SKM-1 treated with dmso at 0.1 percent for 144 hours (cell line): Measurements from ENCODE around the gene AMHR2.
"Not testable (repeated sequence)": the region's sequence is repeated elsewhere in the genome, so short reads cannot be mapped to it uniquely, and the experiment has no call there.

Experiments used
- DNase-seq: peaks from one replicate; lab custom pipeline; 2025; ENCODE audit not compliant: unreplicated experiment; lab: John Stamatoyannopoulos, UW

The AMHR2 gene

DNA sequence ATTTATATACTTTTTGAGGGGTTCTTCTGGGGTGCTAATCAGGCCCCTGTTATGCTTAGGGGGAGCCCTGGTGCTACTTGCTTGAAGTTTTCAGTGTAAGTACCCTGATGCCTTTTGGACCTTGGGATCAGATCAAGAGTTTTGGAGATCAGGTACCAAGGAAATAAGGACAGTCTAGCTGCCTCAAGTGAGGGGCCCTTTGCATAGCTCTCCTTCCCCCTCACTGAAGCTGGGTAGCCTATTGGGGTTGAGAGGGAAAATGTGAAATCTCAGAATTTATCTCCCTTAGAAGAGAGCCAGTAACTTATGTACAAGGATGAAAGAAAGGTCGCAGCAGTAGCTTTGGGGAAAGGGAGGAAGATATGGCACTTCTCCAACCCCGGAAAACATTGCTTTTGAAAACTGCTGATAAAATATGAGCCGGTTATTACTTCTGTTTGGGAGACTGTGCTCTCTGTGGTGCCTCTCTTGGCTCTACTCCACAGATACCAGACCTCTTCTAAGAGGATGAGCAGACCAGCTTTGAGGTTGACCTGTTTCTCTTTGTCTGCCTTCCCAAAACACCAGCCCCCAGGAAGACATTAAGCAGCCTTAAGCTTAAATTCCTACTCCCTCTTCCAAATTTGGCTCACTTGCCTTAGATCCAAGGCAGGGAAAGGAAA lies 8.8 kb upstream of the AMHR2 start:
- no peak for DNase-seq

DNA sequence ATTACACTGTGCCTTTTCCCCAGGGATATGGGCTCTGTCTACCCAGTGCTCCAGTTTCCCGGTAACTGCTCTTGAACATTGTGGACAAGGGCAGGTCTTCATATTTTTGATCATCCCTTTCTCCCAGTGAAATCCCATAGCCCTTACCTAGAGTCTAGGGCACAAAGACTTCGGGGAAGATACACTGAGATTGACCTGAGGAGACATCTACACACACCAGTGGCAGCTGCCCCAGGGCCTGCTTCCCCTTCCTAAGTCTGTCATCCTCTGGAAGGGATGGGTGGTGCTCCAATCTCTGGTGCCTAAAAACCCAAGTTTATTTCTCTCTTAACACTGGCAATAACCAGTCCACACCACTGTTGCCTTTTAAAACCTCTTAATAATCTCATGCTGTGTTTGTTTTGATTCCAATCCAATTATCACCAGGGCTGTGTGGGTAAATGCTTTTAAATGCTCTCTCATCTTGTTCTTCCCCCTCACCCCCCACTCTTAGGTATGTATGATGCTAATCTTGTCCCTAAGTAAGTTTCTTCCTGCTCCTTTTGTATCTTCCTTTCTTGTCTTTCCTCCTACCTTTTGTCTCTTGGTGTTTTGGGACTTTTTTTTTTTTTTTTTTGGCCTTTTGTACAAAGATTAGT lies 7.8 kb upstream of the AMHR2 start:
- DNase-seq: not testable (repeated sequence)

DNA sequence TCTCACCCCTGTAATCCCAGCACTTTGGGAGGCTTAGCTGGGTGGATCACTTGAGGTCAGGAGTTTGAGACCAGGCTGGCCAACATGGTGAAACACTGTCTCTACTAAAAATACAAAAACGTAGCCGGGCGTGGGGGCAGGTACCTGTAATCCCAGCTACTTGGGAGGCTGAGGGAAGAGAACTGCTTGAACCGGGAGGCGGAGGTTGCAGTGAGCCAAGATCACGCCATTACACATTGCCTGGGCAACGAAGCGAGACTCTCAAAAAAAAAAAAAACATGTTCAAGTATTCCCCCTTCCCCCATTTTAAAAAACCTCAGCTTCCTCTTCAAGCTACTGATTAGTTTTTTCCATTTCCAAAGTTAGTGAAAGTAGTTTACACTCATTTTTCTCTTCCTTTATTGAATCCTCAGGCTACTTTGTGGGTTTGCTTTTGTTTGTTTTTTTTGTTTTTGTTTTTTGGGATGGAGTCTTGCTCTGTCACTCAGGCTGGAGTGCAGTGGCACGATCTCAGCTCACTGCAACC lies 6.3 kb upstream of the AMHR2 start:
- peak; percentile 34 for DNase-seq

DNA sequence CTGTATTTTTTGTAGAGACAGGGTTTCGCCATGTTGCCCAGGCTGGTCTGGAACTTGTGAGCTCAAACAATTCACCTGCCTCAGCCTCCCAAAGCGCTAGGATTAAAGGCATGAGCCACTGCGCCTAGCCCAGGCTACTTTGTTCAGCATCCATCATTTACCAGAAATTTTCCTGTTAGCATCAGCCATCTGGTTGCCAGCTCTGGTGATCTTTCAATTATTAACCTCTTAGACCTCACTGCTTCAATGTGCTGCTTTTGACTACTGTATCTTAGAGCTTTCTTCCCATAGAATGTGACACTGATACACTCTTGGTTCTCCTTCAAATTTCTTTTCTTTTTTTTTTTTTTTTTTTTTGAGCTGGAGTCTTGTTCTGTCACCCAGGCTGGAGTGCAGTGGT lies 5.4 kb upstream of the AMHR2 start:
- no peak for DNase-seq

DNA sequence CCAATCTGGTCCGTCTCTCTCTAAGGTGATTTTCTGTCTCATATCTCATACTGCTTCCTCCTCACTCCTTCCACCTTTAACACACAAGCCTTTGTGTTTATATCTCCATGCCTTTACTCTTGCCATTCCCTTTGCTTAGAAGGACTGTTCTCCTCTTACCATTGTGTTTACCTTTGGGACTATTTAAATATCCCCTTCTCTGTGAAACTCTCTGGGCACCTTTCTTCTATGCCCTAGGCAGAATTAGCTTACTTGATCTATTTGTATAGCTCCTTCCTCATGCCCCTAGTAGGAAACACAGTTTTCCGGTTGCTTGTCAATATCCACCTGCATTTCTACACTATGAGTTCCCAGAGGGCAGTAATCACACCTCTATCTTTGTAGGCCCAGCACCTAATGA lies 3.9 kb upstream of the AMHR2 start:
- no peak for DNase-seq

DNA sequence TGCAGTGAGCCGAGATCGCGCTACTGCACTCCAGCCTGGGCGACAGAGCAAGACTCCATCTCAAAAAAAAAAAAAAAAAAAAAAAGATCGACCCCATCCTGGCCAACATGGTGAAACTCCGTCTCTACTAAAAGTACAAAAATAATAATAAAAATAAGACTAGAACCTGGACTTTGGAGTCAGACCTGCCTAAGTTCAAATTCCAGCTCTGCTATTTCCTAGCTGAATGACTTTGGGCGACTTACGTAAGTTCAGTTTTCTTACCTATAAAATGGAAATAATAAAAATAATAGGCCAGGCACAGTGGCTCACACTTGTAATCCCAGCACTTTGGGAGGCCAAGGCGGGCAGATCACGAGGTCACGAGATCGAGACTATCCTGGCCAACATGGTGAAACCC lies 1.4 kb upstream of the AMHR2 start:
- DNase-seq: not testable (repeated sequence)

DNA sequence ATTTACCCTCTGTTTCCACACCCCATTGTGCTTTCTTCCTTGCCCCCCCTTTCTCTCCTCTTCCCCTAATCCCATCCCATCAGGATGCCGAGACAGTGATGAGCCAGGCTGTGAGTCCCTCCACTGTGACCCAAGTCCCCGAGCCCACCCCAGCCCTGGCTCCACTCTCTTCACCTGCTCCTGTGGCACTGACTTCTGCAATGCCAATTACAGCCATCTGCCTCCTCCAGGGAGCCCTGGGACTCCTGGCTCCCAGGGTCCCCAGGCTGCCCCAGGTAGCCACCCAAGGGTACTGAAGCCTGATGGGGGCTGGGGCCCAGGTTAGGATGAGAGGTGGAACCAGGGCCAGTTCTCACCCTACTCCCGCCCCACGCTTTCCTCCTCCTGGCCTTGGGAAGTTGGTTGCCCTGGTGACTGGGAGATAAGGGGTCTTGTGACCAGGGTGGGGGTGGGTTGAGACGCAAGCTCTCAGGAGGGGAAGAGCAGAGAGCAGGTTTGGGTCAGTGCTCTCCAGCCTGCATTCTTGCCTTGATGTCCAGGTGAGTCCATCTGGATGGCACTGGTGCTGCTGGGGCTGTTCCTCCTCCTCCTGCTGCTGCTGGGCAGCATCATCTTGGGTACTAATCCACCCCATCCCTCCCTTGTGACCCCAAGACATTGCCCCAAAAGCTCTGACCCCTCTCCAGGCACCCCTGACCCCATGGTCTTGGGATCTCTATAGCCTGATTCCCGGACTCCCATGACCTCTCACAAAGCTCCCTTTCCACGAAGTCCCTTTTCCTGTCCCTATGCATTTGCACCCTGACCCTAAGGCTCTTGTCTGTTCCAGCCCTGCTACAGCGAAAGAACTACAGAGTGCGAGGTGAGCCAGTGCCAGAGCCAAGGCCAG lies 1.2 kb downstream of the AMHR2 start:
- DNase-seq: no peak

DNA sequence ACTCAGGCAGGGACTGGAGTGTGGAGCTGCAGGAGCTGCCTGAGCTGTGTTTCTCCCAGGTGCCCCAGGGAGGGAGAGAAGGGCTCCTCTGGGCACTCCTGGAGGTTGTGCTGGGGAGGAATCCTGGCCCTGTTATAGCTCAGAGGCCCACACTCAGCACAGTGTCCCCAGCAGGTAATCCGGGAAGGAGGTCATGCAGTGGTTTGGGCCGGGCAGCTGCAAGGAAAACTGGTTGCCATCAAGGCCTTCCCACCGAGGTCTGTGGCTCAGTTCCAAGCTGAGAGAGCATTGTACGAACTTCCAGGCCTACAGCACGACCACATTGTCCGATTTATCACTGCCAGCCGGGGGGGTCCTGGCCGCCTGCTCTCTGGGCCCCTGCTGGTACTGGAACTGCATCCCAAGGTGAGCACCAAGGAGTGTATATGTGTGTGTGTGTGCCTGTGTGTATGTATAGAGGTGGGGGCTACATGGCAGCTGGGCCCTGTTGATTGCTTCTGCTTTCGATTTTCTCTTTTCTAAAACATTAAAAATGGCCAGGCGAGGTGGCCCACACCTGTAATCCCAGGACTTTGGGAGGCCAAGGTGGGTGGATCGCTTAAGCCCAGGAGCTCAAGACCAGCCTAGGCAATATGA lies 2.0 kb downstream of the AMHR2 start:
- DNase-seq: no peak

DNA sequence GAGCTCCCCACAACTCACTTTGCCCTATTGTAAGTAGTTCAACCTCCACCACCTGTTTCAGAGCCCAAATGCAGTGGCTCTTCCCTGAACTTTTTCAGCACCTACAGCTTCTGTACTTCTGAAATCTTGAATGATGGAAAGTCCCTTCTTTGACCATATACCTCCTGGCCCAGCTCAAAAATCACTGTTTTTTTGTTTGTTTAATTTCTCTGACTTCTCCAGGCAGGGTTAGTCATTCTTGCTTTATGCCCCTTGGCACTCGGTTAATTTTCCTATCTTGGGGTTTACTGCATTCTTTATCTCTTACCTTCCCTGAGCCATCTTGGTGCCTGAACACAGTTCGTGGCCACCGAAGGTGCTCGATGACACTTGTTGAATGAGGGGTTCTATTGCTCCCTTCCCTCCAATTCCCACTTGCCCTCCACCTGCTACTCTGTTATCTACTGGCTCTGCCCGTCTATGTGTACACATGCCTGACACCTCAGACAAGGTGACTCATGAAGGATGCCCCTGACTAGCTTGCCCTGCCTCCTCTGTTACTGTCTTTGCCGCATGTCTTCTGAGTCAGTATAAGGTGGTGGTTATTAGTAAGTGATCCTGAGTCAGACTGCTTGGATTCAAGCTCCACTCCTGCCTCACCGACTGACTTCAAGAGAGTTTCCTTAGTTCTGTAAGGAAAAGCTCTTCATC lies 4.4 kb downstream of the AMHR2 start:
- no peak for DNase-seq

DNA sequence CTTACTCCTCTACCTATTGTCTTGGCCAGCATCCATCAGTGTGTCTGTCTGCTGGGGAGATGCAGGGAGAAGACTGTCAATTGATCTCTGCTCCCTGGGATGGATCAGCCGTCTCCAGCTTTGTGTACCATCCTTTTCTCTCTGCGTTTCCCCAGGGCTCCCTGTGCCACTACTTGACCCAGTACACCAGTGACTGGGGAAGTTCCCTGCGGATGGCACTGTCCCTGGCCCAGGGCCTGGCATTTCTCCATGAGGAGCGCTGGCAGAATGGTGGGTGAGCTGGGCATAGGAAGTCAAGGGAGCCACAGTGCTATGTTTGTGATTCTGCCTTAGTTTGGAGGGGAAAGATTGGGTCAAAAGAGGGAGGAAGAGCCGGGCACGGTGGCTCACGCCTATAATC lies 5.1 kb downstream of the AMHR2 start:
- DNase-seq: no peak

DNA sequence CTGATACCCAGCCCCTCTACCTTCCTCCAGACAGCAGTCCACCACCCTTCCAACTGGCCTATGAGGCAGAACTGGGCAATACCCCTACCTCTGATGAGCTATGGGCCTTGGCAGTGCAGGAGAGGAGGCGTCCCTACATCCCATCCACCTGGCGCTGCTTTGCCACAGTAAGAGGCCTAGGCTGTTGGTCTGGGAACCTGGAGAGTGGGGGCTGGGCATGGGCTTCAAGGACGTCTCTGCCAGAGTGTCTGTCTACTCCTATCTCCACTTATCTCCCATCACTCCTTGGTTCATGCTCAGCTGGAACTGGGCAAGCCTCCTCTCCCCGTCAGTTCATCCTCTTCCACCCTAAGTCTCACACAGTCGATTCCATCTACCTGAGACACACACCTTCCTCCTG lies 6.5 kb downstream of the AMHR2 start:
- no peak for DNase-seq

DNA sequence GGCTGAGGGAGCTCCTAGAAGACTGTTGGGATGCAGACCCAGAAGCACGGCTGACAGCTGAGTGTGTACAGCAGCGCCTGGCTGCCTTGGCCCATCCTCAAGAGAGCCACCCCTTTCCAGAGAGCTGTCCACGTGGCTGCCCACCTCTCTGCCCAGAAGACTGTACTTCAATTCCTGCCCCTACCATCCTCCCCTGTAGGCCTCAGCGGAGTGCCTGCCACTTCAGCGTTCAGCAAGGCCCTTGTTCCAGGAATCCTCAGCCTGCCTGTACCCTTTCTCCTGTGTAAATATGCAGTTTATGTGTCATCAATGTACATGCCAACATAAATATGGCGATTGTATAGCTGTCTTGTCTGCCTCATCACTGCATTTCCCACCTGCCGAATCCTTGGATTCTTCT lies 7.5 kb downstream of the AMHR2 start:
- DNase-seq: no peak

DNA sequence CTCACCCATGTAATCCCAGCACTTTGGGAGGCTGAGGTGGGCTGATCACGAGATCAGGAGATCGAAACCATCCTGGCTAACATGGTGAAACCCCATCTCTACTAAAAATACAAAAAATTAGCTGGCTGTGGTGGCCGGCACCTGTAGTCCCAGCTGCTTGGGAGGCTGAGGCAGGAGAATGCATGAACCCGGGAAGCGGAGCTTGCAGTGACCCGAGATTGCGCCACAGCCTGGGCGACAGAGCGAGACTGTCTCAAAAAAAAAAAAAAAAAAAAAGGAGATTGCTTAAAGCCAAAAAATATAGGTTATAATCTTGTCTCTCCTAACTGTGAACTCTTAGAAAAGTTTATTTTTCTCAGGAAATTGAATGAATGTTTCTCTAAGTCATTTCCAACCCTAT lies 11.7 kb downstream of the AMHR2 start:
- DNase-seq: not testable (repeated sequence)

DNA sequence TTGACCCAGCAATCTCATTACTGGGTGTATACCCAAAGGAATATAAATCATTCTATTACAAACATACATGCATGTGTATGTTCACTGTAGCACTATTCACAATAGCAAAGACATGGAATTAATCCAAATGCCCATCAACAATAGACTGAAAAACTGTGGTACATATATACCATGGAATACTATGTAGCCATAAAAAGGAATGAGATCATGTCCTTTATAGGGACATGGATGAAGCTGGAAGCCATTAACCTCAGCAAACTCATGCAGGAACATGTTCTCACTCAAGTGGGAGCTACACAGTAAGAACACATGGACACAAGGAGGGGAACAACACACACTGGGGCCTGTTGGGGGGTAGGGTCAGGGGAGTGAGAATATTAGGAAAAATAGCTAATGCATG lies 15.9 kb downstream of the AMHR2 start:
- DNase-seq: not testable (repeated sequence)

DNA sequence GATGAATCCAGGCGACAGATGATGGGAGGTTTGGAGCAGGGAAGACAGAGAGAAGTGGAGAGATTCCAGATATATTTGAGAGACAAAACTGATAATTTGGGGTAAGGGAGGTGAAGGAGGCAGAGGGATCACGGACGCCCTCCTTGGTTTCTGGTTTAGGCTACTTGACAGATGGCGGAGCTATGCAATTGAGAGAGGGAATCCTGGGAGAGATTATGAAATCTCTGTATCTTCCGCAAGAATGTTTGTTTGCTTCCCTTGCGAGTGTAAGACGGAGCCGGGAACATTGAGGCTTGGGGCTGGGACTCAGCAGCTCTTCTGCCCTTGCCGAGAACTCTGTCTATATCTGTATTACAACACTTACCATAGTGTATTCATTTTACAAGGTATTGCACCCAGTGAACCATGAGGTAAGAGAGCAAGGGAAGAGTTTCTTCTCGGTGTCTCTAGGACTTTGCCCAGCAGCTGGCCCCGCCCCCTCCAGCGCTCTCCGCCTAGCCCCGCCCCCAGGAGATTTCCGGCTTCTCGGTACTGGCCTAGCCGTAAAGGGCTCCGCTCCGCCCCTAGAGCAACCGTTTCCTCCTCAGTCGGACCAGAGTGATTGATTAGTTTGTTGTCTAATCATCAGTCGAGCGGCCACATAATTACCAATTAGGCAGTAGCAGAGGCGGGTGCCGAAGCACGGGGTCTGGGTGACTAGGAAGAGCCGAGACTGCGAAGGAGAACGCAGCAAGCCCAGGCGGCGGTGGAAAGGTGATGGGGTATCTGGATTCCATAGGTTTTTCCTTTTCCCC lies 17.6 kb downstream of the AMHR2 start, which contains the start of gene PRR13:
PRR13 (plus strand) TSS at position 695 of the 794 bp plus-strand sequence. CDS start 981 bp downstream, outside the sequence.
- DNase-seq: peak; percentile 84

DNA sequence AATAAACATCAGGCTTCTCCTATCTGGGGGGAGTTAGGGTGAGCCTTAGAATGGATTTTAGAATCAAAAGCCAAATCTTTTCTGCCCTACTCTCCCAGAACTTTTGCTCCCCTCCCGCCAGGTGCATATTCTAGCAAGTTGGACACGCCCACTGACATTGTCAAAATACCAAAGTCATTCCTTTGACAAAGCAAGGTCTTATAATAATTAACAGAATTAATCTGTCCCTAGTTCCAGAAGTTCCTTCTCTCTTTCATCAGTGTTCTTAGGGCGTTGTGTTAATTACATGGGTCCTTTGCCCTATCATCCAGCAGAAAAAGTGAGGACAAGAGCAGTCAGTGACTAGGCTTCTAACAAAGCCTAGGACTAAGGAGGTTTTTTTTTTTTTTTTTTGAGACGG lies 20.3 kb downstream of the AMHR2 start:
- DNase-seq: no peak

DNA sequence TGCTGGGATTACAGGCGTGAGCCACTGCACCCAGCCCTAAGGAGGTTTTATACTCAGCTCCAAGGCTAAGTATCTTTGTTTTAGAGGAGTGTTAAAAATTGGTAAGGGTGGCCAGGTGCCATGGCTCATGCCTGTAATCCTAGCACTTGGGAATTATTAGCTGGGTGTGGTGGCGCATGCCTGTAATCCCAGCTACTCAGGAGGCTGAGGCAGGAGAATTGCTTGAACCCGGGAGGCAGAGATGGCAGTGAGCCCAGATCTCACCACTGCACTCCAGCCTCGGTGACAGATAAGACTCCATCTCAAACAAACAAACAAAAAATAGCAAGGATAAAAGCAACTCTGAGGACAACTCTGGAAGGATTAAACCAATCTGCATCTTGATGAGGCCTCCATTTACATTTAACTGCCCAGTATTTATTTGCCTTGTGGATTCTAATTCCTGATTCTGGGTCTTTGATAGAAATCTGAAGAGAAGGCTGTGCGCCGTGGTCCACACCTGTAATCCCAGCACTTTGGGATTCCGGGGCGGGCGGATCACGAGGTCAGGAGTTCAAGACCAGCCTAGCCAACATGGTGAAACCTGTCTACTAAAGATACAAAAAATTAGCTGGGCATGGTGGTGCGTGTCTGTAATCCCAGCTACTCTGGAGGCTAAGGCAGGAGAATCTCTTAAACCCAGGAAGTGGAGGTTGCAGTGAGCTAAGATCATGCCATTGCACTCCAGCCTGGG lies 21.1 kb downstream of the AMHR2 start:
- not testable (repeated sequence) for DNase-seq

DNA sequence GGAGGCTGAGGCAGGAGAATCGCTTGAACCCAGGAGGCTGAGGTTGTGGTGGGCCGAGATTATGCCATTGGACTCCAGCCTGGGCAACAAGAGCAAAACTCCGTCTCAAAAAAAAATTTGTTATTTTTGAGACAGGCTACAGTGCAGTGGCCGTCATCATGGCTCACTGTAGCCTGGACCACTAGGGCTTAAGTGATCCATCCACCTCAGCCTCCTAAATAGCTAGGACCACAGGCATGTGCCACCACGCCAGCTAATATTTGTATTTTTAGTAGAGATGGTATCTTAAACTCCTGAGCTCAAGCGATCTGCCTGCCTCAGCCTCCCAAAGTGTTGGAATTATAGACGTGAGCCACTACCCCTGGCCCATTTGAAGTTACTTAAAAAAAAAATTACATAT lies 27.3 kb downstream of the AMHR2 start:
- DNase-seq: no peak

DNA sequence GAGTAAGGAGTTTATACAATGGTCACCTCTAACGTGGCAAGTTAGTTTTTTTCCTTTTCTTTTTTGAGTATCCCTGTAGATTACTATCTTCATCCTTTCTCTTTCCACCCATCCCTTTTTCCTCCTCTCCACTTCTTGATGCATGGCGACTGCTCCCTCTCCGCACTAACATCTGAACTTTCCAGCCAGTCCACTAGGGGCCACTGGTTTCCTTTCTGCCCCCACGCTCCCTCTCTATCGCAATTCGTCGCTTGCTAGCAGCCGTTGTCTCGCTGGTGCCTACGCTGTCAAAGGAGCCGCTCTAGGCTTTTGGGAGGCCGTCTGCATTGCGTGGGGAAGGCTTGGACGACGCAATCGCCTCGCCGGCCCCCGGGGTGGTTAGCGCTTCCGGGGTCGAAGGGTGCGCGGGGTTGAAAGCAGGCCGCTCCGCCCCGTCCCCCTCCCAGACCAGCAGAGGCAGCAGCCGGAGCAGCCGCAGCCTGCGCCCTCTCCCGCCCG lies 28.1 kb downstream of the AMHR2 start, which contains the start of gene PCBP2:
PCBP2 (plus strand) TSS at position 442 of the 498 bp plus-strand sequence. CDS start 2,699 bp downstream, outside the sequence.
- peak; percentile 90 for DNase-seq
